Right lobe of liver (tissue), 4 donors: ENCODE data around the gene FBP1.

Experiments used
- CTCF ChIP-seq, 4 donors: fragments of 200-600 bp in 3 of 4; fragments of 450-650 bp in 1 of 4; IDR thresholded peaks; one replicate each; pipeline versions ENCODE4 v1.5.1 to v1.8.0; 2016 to 2022; ENCODE audit warnings: antibody characterized with exemption in 4 of 4, mild to moderate bottlenecking in 2 of 4
- POLR2A ChIP-seq: fragments of 450-650 bp; IDR thresholded peaks from one replicate; pipeline ENCODE4 v1.6.1; 2017; ENCODE audit warnings: antibody characterized with exemption, mild to moderate bottlenecking
- donor health status: DM: no; HTN: no; CAD: no.
- donor health status: DM: no; HTN: no; CAD: no.
- donor health status: DM: no; HTN: yes; CAD: no.

GRCh38 chr9:94655739-94656138, 16.4 kb upstream of the FBP1 start:
- TF ChIP-seq POLR2A (no peak), CTCF (IDR thresholded peaks at IDR 0.05) (no peak)
